SK-N-SH (cell line): ENCODE results near the gene TAX1BP1. TPM values are rescaled to one million over a fixed set of nuclear protein-coding genes. Genes with fewer than 3 reads are reported as not detected.

ENCODE experiments used
- CTCF ChIA-PET: fragments of 300-600, 350-600 bp; formaldehyde crosslinking; extraction: SDS; loops from one replicate; lab custom pipeline; 2021; lab: Yijun Ruan, JAX
- POLR2A ChIA-PET: fragments of 350-600 bp; sonication (Branson Sonifier 250); formaldehyde crosslinking; extraction: SDS; loops from one replicate; lab custom pipeline; 2020; ENCODE audit warnings: antibody characterized with exemption, inconsistent platforms; lab: Yijun Ruan, JAX
- DNase-seq: peaks from one replicate; pipeline ENCODE4 v3.0.0; 2012
- H2AFZ ChIP-seq: fragments of 200-600 bp; sonication (generic); 2 replicates; pipeline ENCODE4 v1.8.1; 2016; ENCODE audit warnings: antibody characterized with exemption, mild to moderate bottlenecking, low read depth
- H3F3A ChIP-seq: fragments of 200-600 bp; sonication (generic); replicated peaks from 2 replicates; pipeline ENCODE3; 2016; ENCODE audit warnings: antibody characterized with exemption, mild to moderate bottlenecking; ENCODE audit not compliant: insufficient read depth
- H3K27ac ChIP-seq, 2 experiments: fragments of 200-500 bp in 1 of 2; fragments of 200-600 bp in 1 of 2; sonication (Bioruptor generic) in 1 of 2; sonication (generic), shearing (Covaris generic) in 1 of 2; 2 replicates each; pipeline versions ENCODE4 v1.5.1 to v1.6.1; 2014 to 2016; ENCODE audit warnings: low read depth in 2 of 2, inconsistent platforms in 1 of 2, low read length in 1 of 2, mild to moderate bottlenecking in 1 of 2, mixed read lengths in 1 of 2
- H3K27me3 ChIP-seq: fragments of 200-600 bp; sonication (generic), shearing (Covaris generic); 2 replicates; pipeline ENCODE4 v1.6.1; 2016; ENCODE audit warnings: mixed run types; ENCODE audit not compliant: insufficient read depth
- H3K36me3 ChIP-seq, 2 experiments: fragments of 200-500 bp in 1 of 2; fragments of 200-600 bp in 1 of 2; sonication (Bioruptor generic) in 1 of 2; sonication (generic) in 1 of 2; replicated peaks in 1 of 2; 2 replicates each; pipeline versions ENCODE3 to v1.5.1; 2014 to 2016; ENCODE audit warnings: low read length in 1 of 2, mild to moderate bottlenecking in 1 of 2; ENCODE audit not compliant: insufficient read depth in 2 of 2, control insufficient read depth in 1 of 2
- H3K4me1 ChIP-seq, 2 experiments: fragments of 200-500 bp in 1 of 2; fragments of 200-600 bp in 1 of 2; sonication (Bioruptor generic) in 1 of 2; sonication (generic), shearing (Covaris generic) in 1 of 2; 2 replicates each; pipeline versions ENCODE4 v1.5.1 to v1.6.1; 2014 to 2016; ENCODE audit warnings: low read depth in 1 of 2, low read length in 1 of 2, mixed run types in 1 of 2; ENCODE audit not compliant: insufficient read depth in 2 of 2, control insufficient read depth in 1 of 2
- H3K4me2 ChIP-seq: fragments of 200-600 bp; sonication (generic), shearing (Covaris generic); 2 replicates; pipeline ENCODE4 v1.6.1; 2017; ENCODE audit warnings: mixed run types
- H3K4me3 ChIP-seq, 2 experiments: fragments of 200-500 bp in 1 of 2; fragments of 200-600 bp in 1 of 2; sonication (Bioruptor generic) in 1 of 2; sonication (generic), shearing (Covaris generic) in 1 of 2; 2 replicates each; pipeline versions ENCODE4 v1.5.1 to v1.8.1; 2014 to 2016; ENCODE audit warnings: low read depth in 2 of 2, inconsistent platforms in 1 of 2, low read length in 1 of 2, mild to moderate bottlenecking in 1 of 2, mixed read lengths in 1 of 2, moderate library complexity in 1 of 2
- H3K79me2 ChIP-seq: fragments of 200-600 bp; sonication (generic); 2 replicates; pipeline ENCODE4 v1.8.1; 2017; ENCODE audit warnings: mild to moderate bottlenecking; ENCODE audit not compliant: insufficient read depth
- H3K9ac ChIP-seq: fragments of 200-600 bp; sonication (generic); 2 replicates; pipeline ENCODE4 v1.6.1; 2017; ENCODE audit warnings: mixed run types
- H3K9me2 ChIP-seq: fragments of 200-600 bp; sonication (generic); 2 replicates; pipeline ENCODE4 v1.6.1; 2017; ENCODE audit warnings: mixed run types
- H3K9me3 ChIP-seq: fragments of 200-600 bp; sonication (generic); 2 replicates; pipeline ENCODE4 v1.6.1; 2017; ENCODE audit warnings: mixed run types, mild to moderate bottlenecking, moderate library complexity
- H4K20me1 ChIP-seq: fragments of 200-600 bp; sonication (generic); 2 replicates; pipeline ENCODE4 v1.6.1; 2017; ENCODE audit warnings: mild to moderate bottlenecking, mixed run types; ENCODE audit not compliant: insufficient read depth
- CHD2 ChIP-seq: fragments of 150-350 bp; IDR thresholded peaks from 2 replicates; pipeline ENCODE4 v1.6.1; 2018; ENCODE audit warnings: low read length; ENCODE audit not compliant: partially characterized antibody
- ELF1 ChIP-seq: IDR thresholded peaks from 2 replicates; pipeline ENCODE4 v1.4.0; 2012
- FOSL2 ChIP-seq: IDR thresholded peaks from 2 replicates; pipeline ENCODE4 v1.4.0; 2012; ENCODE audit warnings: low read depth, mild to moderate bottlenecking, moderate library complexity, borderline replicate concordance
- FOXM1 ChIP-seq: IDR thresholded peaks from 2 replicates; pipeline ENCODE4 v1.4.0; 2012; ENCODE audit warnings: low read depth, mild to moderate bottlenecking
- GABPA ChIP-seq: IDR thresholded peaks from 2 replicates; pipeline ENCODE4 v1.4.0; 2012; ENCODE audit warnings: low read depth, mild to moderate bottlenecking
- GATA2 ChIP-seq: sonication (generic); formaldehyde crosslinking; IDR thresholded peaks from 2 replicates; pipeline ENCODE4 v1.5.0; 2020; ENCODE audit warnings: mild to moderate bottlenecking, missing genetic modification reagents
- NFIC ChIP-seq: IDR thresholded peaks from 2 replicates; pipeline ENCODE4 v1.4.0; 2012; ENCODE audit warnings: borderline replicate concordance
- RAD21 ChIP-seq: IDR thresholded peaks from 2 replicates; pipeline ENCODE4 v1.6.1; 2012; ENCODE audit warnings: mild to moderate bottlenecking, low read length
- RCOR1 ChIP-seq: fragments of 150-350 bp; IDR thresholded peaks from 2 replicates; pipeline ENCODE4 v1.6.1; 2017; ENCODE audit warnings: antibody characterized with exemption, low read length
- RXRA ChIP-seq: IDR thresholded peaks from 2 replicates; pipeline ENCODE4 v1.4.0; 2012; ENCODE audit warnings: low read depth, mild to moderate bottlenecking, borderline replicate concordance
- SIN3A ChIP-seq: IDR thresholded peaks from 2 replicates; pipeline ENCODE4 v1.6.1; 2012; ENCODE audit warnings: low read depth, mild to moderate bottlenecking, low read length, moderate library complexity, borderline replicate concordance
- TAF1 ChIP-seq: IDR thresholded peaks from 2 replicates; pipeline ENCODE4 v1.6.1; 2012; ENCODE audit warnings: low read depth, mild to moderate bottlenecking, low read length, moderate library complexity, borderline replicate concordance
- TCF12 ChIP-seq: IDR thresholded peaks from 2 replicates; pipeline ENCODE4 v1.4.0; 2012
- ZBTB33 ChIP-seq: IDR thresholded peaks from 2 replicates; pipeline ENCODE4 v1.4.0; 2012; ENCODE audit warnings: low read depth, borderline replicate concordance
- WGBS: methylation state at CpG from one replicate; pipeline ENCODE4 v1.1.6; 2017; ENCODE audit warnings: low lambda C conversion rate; 5-methylcytosine and 5-hydroxymethylcytosine counted together
- polyA plus RNA-seq, 3 experiments: library from polyadenylated mRNA; depleted of rRNA; stranded (reverse); fragments of >200 nt; gene quantifications; 2 replicates each; pipeline ENCODE4 v1.2.3, GENCODE V29; 2012
- TF ChIP-seq, protein P1 (sequence below): fragments of 200-600 bp; sonication (generic); IDR thresholded peaks from 2 replicates; pipeline ENCODE4 v1.6.1; 2017; ENCODE audit warnings: antibody characterized with exemption, mild to moderate bottlenecking, moderate library complexity

Gene TAX1BP1
- polyA plus RNA-seq, 1 of the 3 experiments (the other 2 are of a cell fraction) = 70.3 TPM

DNA sequence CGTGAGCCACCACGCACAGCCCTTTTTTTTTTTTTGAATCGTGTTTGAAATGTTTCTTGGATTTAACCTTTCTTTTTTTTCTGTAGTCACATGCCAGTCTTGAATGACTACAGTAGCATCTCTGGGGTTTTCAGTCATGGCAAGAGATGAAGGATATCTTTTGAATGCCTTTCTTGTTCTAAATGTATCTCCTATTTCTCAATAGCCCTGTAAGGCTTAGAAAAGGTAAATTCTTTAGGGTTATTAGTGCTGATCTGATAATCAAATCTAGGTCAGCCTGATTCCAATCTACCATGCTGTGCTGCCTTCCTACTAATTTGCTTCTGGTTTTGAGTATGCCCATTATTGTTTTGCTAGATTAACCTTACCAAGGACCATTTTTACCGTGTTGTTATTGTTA, 70.2 kb downstream of the TAX1BP1 start:
- no peaks in the 10 kb centered on the region for H3K9me2 ChIP-seq
- no peak for TF ChIP-seq FOXM1
- no peak for TF ChIP-seq FOSL2
- TF ChIP-seq RCOR1 = no peak
- TF ChIP-seq RAD21 = no peak
- TF ChIP-seq, all 33 proteins: peak for 0
- H2AFZ ChIP-seq = no peak overlapping the region
- no peak for DNase-seq
- POLR2A ChIA-PET = no interaction called here
- H3K9me3 ChIP-seq = no peaks in the 10 kb centered on the region
- no peaks in the 10 kb centered on the region; the same call in 1 of the 2 replicates for H4K20me1 ChIP-seq
- peaks cover 16 to 66% of the 10 kb centered on the region in 2 experiments for H3K36me3 ChIP-seq
- H3K27ac ChIP-seq = no peak overlapping the region
- H3K79me2 ChIP-seq = 0 out of 2 replicates have a peak, but pooled peaks cover 13% of the 10 kb centered on the region
- WGBS = 76% methylated on average over 4 of the region's 4 CpGs
- CTCF ChIA-PET = interaction anchor here (1.3 kb wide), 1 partner anchor 9 kb away, joined by 3 read pairs; no protein-coding TSS in a partner anchor
- H3K4me3 ChIP-seq = no peak overlapping the region
- no peak overlapping the region for H3K9ac ChIP-seq
- H3K27me3 ChIP-seq = no peaks in the 10 kb centered on the region
- H3K4me1 ChIP-seq = peaks cover 2 to 10% of the 10 kb centered on the region in 2 experiments; a peak in 3 of 4 replicates
- H3F3A ChIP-seq = peaks cover 9% of the 10 kb centered on the region
- no peak overlapping the region for H3K4me2 ChIP-seq

GRCh38 chr7:27812706-27813105, 72.7 kb downstream of the TAX1BP1 start:
- H3K4me2 ChIP-seq = no peak overlapping the region
- TF ChIP-seq GABPA (no peak), SIN3A (no peak)
- H3F3A ChIP-seq = peaks cover 4% of the 10 kb centered on the region
- no peak overlapping the region for H3K4me3 ChIP-seq
- ChIA-PET POLR2A (no interaction called here), CTCF (interaction anchor here (0.6 to 1.5 kb wide), 5 partner anchors 9 to 39 kb away, joined by 3 read pairs; no protein-coding TSS in a partner anchor)
- peaks cover 27 to 79% of the 10 kb centered on the region in 2 experiments for H3K36me3 ChIP-seq
- H3K9ac ChIP-seq = no peak overlapping the region
- no peak for DNase-seq
- no peaks in the 10 kb centered on the region for H3K9me3 ChIP-seq
- H3K9me2 ChIP-seq = no peaks in the 10 kb centered on the region
- no peaks in the 10 kb centered on the region; the same call in 1 of the 2 replicates for H4K20me1 ChIP-seq
- 0 out of 2 replicates have a peak, but pooled peaks cover 13% of the 10 kb centered on the region for H3K79me2 ChIP-seq
- H3K4me1 ChIP-seq = peaks cover 2 to 9% of the 10 kb centered on the region in 2 experiments; a peak in 3 of 4 replicates
- no peak overlapping the region for H2AFZ ChIP-seq
- 95% methylated on average over 2 of the region's 2 CpGs for WGBS
- H3K27ac ChIP-seq = no peak overlapping the region
- H3K27me3 ChIP-seq = no peaks in the 10 kb centered on the region

- Histone ChIP-seq H3K9ac (no peak overlapping the region), H3K27me3 (no peaks in the 10 kb centered on the region), H3K9me3 (no peaks in the 10 kb centered on the region), H3K79me2 (no peaks in the 10 kb centered on the region), H3F3A (no peaks in the 10 kb centered on the region), H2AFZ (no peak overlapping the region), H3K4me3 (no peak overlapping the region), H3K9me2 (no peaks in the 10 kb centered on the region), H3K36me3 (peaks cover 55 to 62% of the 10 kb centered on the region in 2 experiments), H3K4me2 (no peak overlapping the region), H3K4me1 (peaks cover 0 to 16% of the 10 kb centered on the region in 2 experiments; a peak in 2 of 4 replicates), H4K20me1 (no peaks in the 10 kb centered on the region), H3K27ac (no peak overlapping the region)
- POLR2A ChIA-PET = no interaction called here
- no peak for DNase-seq
- no peak for TF ChIP-seq CHD2
- no peak for TF ChIP-seq ELF1
- TF ChIP-seq FOXM1 = no peak
- TF ChIP-seq, protein P1, sequence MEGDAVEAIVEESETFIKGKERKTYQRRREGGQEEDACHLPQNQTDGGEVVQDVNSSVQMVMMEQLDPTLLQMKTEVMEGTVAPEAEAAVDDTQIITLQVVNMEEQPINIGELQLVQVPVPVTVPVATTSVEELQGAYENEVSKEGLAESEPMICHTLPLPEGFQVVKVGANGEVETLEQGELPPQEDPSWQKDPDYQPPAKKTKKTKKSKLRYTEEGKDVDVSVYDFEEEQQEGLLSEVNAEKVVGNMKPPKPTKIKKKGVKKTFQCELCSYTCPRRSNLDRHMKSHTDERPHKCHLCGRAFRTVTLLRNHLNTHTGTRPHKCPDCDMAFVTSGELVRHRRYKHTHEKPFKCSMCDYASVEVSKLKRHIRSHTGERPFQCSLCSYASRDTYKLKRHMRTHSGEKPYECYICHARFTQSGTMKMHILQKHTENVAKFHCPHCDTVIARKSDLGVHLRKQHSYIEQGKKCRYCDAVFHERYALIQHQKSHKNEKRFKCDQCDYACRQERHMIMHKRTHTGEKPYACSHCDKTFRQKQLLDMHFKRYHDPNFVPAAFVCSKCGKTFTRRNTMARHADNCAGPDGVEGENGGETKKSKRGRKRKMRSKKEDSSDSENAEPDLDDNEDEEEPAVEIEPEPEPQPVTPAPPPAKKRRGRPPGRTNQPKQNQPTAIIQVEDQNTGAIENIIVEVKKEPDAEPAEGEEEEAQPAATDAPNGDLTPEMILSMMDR = no peak
- no peak for TF ChIP-seq TAF1
- no peak for TF ChIP-seq TCF12
- no peak for TF ChIP-seq RXRA
- TF ChIP-seq GATA2 = no peak
- no peak for TF ChIP-seq ZBTB33
- no peak for TF ChIP-seq NFIC
- CTCF ChIA-PET = interaction anchor here (0.5 to 1.3 kb wide), 2 partner anchors 17 to 557 kb away, joined by 3 to 4 read pairs; no protein-coding TSS in a partner anchor
- 99% methylated on average over 2 of the region's 2 CpGs for WGBS
These were observed 82.3 kb downstream of the TAX1BP1 start for GRCh38 chr7:27822245-27822644.
